Right lobe of liver (tissue), 4 donors: ENCODE measurements around the gene SNRNP200.

Experiments
- CTCF ChIP-seq, 4 donors: fragments of 200-600 bp in 3 of 4; fragments of 450-650 bp in 1 of 4; IDR thresholded peaks; one replicate each; pipeline versions ENCODE4 v1.5.1 to v1.8.0; 2016 to 2022; ENCODE audit warnings: antibody characterized with exemption in 4 of 4, mild to moderate bottlenecking in 2 of 4
- POLR2A ChIP-seq: fragments of 450-650 bp; IDR thresholded peaks from one replicate; pipeline ENCODE4 v1.6.1; 2017; ENCODE audit warnings: antibody characterized with exemption, mild to moderate bottlenecking
- donor health status: DM: no; HTN: no; CAD: no.
- donor health status: DM: no; HTN: no; CAD: no.
- donor health status: DM: no; HTN: yes; CAD: no.

DNA sequence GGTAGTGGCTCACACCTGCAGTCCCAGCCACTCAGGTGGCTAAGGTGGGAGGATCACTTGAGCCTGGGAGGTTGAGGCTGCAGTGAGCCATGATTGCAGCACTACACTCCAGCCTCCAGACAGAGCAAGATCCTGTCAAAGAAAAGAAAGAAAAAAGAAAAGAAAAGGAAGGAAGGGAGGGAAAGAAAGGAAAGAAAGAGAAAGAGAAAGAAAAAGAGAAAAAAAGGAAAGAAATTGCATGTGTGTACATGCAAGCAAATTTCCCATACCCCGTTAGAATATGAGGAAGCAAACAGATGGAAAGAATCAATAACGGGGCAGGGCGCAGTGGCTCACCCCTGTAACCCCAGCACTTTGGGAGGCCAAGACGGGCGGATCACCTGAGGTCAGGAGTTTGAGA, 57.5 kb downstream of the SNRNP200 start:
- no peak for TF ChIP-seq POLR2A
- no peak for TF ChIP-seq CTCF (IDR thresholded peaks at IDR 0.05)
